HG02588 (cell line): ENCODE measurements around the gene PET117.
A peak's percentile ranks its signal among the peaks of the same experiment; 100 is the strongest.
"Not testable (repeated sequence)": the region's sequence is repeated elsewhere in the genome, so short reads cannot be mapped to it uniquely, and the experiment has no call there.

ENCODE experiments used
- ATAC-seq: cut with Tn5 transposase; IDR thresholded peaks from one replicate; pipeline ENCODE4 v1.9.1; 2021; ENCODE audit warnings: mild to moderate bottlenecking, moderate library complexity; ENCODE audit not compliant: unreplicated experiment

The PET117 gene, protein sequence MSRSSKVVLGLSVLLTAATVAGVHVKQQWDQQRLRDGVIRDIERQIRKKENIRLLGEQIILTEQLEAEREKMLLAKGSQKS

DNA sequence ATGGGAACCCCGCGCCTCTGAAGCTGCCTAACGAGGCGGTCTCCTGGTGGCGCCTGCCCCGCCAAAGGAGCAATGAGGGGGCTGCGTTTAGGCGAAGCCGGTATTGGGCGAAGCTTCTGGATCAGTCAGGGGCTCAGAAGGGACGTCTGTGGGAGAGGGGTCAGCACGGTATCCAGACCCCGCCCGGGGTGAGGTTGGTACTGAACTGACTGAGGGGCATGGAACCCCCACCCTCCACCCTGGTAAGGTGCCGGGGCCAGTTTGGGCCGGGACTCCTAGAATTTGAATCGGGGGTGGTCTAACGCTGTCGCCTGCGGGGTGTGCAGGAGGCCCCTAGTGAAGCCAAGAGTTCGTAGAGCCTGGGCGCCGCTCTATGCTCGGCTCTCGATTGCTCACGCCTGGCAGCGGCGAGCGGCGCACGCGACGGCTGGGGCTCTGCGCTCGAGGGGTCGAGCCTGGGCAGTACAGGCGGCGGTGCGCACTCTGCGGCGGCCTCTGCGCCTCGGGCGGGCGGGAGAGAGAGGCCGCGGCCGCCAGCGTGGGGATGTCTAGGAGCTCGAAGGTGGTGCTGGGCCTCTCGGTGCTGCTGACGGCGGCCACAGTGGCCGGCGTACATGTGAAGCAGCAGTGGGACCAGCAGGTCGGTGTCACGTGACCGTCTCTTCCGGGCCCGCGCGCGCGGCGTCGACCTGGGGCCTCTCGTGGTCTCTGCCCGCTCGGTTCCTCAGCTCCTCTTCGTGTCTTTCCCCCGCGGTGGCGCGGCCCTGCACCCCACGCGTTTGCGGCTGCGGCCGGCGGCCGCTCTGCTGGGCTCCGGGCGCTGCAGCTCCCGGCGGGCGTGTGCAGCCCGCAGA, at the start of gene PET117, which contains the start of gene KAT14:
Gene PET117, plus strand, starts transcription at position 452 of the 854 bp plus-strand sequence. Its CDS starts 93 bp downstream, at position 545.
Gene KAT14, plus strand, starts transcription at position 452 of the 854 bp plus-strand sequence. CDS start 4,798 bp downstream, outside the sequence.
- peak; percentile 84 for ATAC-seq

DNA sequence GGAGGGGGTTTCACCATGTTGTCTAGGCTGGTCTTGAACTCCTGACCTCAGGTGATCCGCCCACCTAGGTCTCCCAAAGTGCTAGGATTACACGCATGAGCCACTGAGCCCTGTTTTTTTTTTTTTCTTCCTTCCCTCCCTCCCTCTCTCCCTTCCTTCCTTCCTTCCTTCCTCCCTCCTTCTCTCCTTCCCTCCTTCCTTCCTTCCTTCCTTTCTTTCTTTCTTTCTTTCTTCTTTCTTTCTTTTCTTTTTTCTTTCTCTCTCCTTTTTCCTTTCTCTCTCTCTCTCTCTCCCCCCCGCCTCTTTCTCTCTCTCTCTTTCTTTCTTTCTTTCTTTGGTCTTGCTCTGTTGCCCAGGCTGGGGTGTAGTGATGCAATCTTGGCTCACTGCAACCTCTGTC, 49.4 kb upstream of the PET117 start:
- ATAC-seq, result not testable (repeated sequence)

- not testable (repeated sequence) for ATAC-seq
Observed at GRCh38 chr20:18088841-18089240, 48.8 kb upstream of the PET117 start.

GRCh38 chr20:18090044-18090443, 47.6 kb upstream of the PET117 start:
- no peak for ATAC-seq

DNA sequence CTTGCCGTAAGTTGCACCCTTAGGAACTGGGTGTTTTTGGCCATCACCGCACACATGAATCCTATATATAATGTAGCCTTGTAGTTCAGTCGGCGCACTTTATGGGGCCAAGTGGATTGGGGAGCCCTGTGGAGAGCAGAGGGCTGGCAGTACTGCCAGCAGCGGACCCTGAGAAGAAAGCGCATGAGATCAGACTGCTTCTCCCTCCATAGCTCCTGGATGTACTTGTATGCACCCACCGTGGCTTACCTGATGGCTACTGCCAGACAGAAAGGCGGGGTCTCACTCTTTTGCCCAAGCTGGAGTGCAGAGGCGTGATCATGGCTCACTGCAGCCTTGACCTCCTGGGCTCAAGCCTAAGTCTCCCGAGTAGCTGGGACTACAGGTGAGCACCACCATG, 47.2 kb upstream of the PET117 start:
- ATAC-seq, result no peak

GRCh38 chr20:18091623-18092022, 46.0 kb upstream of the PET117 start:
- ATAC-seq, result no peak

- no peak for ATAC-seq
Observed at GRCh38 chr20:18092890-18093289, 44.8 kb upstream of the PET117 start.

DNA sequence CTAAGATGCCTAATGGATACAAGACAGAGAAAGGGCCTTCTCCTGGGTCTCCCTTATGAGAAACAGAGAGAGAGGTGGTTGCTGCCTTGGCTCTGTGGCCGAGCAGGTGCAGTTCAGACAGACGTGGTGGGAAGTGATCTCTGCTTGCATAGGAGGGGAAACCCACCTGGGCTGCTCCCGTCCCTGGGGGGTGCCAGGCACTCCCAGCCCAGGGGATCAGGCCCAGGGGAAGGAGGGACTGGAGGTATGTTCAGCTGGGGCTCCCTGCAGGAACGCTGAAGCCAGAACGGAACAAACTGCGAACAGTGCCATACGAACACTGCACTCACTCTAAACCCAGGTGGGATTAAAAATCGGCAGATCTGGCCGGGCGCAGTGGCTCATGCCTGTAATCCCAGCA, 44.3 kb upstream of the PET117 start:
- no peak for ATAC-seq

DNA sequence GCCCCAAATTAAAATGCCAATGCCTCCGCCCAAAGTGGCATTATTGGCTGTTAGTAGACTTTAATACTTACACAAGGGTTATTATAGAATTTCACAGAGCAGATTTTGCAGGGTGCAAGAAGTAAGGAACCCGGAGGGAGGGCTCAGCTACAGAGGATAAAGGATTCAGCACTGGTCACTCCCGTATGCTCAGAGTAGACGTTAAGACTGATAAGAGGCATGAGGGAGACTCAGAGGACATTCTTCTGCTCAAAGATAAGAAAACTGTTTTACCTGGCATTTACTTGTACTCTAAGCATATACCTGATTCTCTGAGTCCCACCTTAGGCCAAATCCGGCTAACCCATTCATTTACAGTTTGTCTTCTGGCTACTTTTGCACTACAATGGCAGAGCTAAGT, 43.5 kb upstream of the PET117 start:
- ATAC-seq, result no peak

DNA sequence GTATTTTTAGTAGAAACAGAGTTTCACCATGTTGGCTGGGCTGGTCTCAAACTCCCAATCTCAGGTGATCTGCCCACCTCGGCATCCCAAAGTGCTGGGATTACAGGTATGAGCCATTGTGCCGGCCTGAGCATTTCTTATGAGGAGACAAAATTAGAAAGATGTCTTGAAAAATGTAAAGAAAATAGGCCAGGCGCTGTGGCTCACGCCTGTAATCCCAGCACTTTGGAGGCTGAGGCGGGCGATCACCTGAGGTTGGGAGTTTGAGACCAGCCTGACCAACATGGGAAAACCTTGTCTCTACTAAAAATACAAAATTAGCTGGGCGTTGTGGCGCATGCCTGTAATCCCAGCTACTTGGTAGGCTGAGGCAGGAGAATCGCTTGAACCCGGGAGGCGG, 37.1 kb upstream of the PET117 start:
- not testable (repeated sequence) for ATAC-seq

DNA sequence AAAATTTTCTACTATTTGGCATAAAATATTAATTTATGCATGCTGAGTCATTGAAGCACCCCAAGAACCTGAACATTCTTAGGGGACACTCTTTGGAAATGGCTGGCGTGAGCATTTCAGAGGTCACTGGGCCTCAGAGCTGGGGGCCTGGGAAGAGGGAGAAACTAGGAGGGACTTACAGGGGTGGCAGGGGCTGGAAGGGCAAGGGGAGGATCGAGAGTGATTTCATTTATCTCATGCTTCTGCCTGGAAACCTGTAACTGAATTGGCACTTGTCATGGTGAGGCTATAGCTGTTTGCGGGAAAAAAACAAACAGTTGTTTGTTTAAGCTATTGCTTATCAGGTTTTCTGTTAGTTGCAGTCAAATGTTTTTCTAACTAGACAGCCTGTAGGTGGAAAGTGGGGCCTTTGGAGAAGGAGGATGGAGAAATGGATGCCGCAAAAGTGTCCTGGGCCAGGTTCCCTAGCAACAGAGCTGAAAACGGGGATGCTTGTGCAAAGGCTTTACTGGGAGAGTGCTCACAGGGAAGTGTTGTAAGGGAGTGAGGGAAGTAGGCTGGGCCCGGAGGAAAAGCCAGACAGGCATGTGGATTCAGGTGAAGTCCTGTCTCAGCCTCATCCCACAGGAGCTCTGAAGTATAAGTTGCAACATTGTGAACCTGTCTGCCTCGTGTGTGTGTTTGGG, 36.4 kb upstream of the PET117 start:
- ATAC-seq, result no peak

DNA sequence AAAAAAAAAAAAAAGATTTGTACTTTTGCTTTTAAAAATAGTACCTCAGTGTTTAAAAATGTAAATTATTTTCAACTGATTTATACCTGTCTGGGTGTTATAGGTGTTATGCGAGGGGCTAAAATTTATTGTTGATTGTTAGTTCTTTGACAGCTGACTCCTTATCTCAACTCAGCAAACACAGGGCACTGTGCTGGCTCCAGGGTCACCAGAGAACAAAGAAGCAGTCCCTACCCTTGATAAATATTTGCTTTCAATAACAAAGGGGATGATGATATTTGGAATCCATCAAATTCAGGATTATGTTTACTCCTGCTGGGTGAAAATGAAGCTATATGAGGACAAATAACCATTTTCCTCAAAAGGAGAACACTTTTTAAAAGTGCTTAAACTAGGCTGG, 34.2 kb upstream of the PET117 start:
- ATAC-seq, result no peak

DNA sequence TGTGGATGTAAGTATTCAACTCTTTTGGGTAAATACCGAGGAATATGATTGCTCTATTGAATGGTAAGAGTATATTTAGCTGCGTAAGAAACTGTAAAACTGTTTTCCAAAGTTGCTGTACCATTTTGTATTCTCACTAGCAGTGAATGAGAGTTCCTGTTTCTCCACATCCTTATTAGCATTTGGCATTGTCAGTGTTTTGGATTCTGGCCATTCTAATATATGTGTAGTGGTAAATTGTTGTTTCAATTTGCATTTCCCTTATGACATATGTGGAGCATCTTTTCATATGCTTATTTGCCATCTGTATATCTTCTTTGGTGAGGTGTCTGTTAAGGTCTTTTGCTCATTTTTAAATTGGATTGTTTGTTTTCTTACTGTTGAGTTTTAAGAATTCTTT, 29.3 kb upstream of the PET117 start:
- no peak for ATAC-seq

DNA sequence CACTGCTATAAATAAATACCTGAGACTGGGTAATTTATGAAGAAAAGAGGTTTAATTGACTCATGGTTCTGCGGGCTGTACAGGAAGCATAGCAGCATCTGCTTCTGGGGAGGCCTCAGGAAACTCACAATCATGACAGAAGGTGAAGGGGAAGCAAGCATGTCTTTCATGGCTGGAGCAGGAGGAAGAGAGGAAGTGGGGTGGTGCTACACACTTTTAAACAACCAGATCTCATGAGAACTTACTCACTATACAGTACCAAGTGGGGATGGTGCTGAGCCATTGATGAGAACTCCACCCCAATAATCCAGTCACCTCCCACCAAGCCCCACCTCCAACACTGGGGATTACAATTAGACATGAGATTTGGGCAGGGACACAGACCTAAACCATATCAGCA, 9.1 kb upstream of the PET117 start:
- ATAC-seq, result not testable (repeated sequence)

- ATAC-seq, result no peak
Observed at GRCh38 chr20:18132663-18133062, 5.0 kb upstream of the PET117 start.

DNA sequence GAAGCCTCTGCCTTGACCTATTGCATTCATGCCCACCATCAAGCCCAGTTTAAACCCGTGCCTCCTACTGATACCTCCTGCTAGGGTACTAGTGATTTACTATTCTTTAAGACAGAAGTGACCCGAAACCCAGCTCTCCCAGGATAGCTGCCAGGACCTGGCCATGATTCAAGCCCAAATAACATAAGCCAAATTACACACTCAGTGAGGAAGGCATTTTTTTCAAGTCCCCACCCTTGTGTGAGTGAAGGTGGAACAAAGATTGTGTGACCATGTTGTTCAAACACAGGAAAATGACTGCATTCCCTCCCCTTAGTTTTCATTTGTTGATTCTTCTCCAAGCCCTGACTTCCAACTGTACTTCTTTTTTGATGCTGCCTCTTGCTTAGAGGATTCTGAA, 3.7 kb upstream of the PET117 start:
- ATAC-seq, result no peak

GRCh38 chr20:18138266-18138582, 561 bp downstream of the PET117 start:
- ATAC-seq, result no peak

DNA sequence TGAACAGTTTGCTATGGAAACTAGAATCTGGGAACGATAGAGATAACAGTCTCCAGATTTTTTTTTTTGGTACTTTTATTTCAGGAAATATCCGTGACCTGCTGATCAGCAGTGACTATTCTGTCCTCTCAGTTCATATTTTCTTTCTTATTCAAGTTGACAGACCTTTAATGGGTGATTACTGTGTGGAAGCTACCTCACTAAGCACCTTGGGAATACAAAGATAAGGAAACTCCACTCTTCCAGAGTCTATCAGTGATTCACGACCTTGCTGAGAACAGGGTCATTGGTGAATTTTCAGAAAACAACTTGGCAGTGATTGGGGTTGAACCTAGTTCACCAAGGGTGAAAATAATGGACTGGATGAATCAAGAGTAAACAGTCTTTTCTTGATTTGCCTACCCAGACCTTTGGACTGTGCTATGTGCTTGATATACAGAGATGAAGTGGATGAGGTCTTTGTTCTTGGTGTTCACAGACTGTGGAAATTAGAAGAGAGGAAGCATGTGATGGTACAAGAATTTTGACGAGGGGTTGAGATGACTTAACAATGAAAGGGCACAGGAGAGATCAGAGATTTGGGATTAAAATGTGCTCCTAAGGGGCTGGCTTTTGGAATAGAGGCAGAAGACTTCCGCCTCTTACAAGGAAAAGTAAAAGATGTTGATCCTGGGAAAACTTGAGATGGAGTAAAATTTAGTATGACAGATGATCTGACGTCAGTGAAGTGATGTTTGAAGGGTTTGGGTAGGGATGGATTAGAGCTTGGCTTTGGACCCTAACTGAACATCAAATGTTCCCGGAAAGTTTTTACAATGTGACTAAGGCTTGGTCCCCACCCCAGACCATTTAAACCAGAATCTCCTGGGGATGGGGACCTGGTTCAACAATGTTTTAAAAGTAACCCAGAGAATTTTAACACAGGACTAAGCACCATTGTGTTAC, 1.2 kb downstream of the PET117 start:
- no peak for ATAC-seq

GRCh38 chr20:18139832-18140231, 2.2 kb downstream of the PET117 start:
- no peak for ATAC-seq

DNA sequence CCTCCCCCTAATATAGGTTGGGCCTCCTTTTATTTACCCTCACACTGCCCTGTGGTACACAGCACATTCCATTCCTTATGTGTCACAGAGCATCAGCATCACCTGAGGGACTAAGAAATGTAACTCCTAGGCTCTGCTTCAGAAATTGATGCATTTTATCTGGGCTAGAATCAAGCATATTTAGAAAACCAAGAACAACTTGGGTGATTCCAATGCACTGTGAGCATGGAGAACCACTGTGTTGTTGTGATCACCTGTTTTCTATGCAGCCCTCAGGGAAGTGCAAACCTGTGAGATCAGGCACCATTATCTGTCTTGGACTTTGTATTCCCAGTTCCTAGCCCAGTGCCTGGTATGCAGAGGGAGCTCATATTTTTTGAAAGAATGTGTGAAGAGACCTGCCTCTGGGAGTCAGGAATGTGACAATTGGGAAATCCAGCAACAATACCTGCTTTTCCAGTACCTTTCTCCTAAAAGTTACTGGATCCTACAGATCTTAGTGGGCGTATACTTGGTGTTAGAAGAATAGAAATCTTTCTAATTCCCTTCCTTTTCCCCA, 7.0 kb downstream of the PET117 start:
- ATAC-seq, result no peak

DNA sequence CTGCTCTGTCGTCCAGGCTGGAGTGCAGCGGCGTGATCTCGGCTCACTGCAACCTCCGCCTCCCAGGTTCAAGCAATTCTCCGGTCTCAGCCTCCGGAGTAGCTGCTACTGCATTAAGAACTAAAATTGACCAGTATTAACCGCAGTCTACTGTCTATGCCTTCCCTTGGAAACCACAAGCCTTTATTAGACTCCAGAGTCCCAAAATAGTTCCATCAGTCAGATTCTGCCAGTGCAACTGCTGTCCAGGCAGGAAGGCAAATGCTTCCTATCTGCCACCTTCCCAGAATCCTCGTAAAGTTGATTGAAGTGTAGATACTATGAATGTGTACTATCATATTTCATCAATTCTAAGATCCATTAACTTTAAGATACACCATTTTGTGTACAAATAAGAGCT, 16.7 kb downstream of the PET117 start:
- ATAC-seq, result no peak
